ENCODE results near the gene DCC.

- no peak for TF ChIP-seq POLR2A (IDR thresholded peaks at IDR 0.05)
- TF ChIP-seq, protein P1, sequence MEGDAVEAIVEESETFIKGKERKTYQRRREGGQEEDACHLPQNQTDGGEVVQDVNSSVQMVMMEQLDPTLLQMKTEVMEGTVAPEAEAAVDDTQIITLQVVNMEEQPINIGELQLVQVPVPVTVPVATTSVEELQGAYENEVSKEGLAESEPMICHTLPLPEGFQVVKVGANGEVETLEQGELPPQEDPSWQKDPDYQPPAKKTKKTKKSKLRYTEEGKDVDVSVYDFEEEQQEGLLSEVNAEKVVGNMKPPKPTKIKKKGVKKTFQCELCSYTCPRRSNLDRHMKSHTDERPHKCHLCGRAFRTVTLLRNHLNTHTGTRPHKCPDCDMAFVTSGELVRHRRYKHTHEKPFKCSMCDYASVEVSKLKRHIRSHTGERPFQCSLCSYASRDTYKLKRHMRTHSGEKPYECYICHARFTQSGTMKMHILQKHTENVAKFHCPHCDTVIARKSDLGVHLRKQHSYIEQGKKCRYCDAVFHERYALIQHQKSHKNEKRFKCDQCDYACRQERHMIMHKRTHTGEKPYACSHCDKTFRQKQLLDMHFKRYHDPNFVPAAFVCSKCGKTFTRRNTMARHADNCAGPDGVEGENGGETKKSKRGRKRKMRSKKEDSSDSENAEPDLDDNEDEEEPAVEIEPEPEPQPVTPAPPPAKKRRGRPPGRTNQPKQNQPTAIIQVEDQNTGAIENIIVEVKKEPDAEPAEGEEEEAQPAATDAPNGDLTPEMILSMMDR (IDR thresholded peaks at IDR 0.05) = no peak
These were observed 361.4 kb downstream of the DCC start for GRCh38 chr18:52701219-52701935.
